ENCODE measurements around the gene ACRV1.

DNA sequence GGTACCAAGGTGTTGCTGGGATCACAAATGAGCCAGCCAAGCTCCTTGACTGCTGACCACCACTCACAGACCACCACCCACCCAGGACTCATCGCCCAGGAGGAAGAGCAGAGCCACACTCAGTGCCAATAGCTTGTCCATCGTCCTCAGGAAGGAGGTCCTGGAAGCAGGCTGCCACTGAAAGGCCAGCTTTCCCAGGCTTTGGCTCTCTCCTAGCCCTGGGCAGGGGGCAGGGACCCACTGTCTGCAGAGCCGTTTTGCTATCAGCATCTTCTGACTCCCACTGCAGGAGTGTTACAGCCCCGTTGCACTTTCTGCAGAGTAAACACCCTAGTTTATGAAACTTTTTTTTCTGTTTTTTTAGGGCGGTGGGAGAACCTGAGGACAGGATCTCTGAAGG is 12.2 kb upstream of the ACRV1 start:
- TF ChIP-seq POLR2A (IDR thresholded peaks at IDR 0.05) (no peak), CTCF (IDR thresholded peaks at IDR 0.05) (no peak)
